Sigmoid colon (tissue), 4 donors: ENCODE measurements around the gene ZFYVE28.

Experiments
- POLR2A ChIP-seq, 2 donors: fragments of 450-650 bp; IDR thresholded peaks; one replicate each; pipeline ENCODE4 v1.6.1; 2016; ENCODE audit warnings: antibody characterized with exemption in 2 of 2, mild to moderate bottlenecking in 2 of 2, moderate library complexity in 2 of 2
- POLR2AphosphoS5 ChIP-seq, 4 donors: sonication (generic); formaldehyde crosslinking; IDR thresholded peaks; one replicate each; pipeline ENCODE4 v1.6.1; 2017; ENCODE audit warnings: antibody characterized with exemption in 4 of 4
- TF ChIP-seq, protein P1 (sequence below), 4 experiments: fragments of 450-650 bp in 3 of 4; fragments of 200-600 bp in 1 of 4; IDR thresholded peaks; one replicate each; pipeline ENCODE4 v1.5.1; 2016 to 2019; ENCODE audit warnings: antibody characterized with exemption in 4 of 4, mild to moderate bottlenecking in 3 of 4, moderate library complexity in 2 of 4

DNA sequence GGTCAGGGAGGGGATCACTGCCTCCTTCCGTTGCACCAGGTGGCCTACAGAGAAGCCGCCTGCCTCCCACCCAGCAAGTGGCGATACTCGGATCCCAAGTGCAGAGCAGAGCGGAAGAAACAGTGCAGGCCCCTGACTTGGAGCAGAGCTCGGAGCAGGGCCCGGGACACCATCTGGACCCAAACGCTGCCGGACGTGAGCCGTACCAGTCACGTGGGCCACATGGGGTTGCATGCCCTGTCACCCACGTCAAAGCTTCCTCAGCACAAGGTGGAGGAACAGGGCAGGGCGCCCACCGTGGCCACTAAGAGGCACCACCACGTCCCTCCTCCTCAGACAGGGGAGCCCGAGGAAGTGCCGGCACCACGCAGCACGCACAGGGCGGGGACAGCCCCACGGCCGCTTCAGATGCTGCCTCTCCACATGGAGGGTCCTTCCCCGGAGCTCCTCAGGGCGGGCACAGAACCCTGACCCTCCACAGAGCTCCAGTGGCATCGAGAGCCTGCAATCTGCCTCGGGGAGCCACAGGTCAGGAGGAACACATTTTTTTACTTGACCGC is 18.7 kb downstream of the ZFYVE28 start:
- no peak for TF ChIP-seq POLR2A (IDR thresholded peaks at IDR 0.05)
- TF ChIP-seq POLR2AphosphoS5 (IDR thresholded peaks at IDR 0.05): no peak
- TF ChIP-seq, protein P1, sequence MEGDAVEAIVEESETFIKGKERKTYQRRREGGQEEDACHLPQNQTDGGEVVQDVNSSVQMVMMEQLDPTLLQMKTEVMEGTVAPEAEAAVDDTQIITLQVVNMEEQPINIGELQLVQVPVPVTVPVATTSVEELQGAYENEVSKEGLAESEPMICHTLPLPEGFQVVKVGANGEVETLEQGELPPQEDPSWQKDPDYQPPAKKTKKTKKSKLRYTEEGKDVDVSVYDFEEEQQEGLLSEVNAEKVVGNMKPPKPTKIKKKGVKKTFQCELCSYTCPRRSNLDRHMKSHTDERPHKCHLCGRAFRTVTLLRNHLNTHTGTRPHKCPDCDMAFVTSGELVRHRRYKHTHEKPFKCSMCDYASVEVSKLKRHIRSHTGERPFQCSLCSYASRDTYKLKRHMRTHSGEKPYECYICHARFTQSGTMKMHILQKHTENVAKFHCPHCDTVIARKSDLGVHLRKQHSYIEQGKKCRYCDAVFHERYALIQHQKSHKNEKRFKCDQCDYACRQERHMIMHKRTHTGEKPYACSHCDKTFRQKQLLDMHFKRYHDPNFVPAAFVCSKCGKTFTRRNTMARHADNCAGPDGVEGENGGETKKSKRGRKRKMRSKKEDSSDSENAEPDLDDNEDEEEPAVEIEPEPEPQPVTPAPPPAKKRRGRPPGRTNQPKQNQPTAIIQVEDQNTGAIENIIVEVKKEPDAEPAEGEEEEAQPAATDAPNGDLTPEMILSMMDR (IDR thresholded peaks at IDR 0.05): no peak
